ENCODE results near the gene MFSD8.

DNA sequence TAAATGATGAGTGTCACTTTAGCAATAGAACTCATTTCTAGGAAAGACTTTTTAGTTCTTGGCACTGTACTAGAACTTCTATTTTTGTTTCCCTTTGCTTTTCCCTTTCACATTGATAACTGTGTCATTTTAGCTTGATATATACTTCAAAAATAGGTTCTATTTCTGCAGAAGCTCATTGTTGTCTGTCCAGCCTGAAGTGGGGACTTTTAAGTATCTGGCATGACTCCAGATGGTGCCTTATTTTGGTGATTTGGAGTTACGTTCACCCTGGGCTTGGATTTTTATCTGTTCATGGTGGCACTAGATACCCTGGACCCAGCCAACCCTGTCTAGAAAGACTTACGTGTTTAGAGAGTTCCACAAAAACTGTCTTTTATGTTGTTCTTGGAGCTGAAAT, 3.6 kb upstream of the MFSD8 start:
- TF ChIP-seq CTCF (IDR thresholded peaks at IDR 0.05) (no peak), POLR2A (IDR thresholded peaks at IDR 0.05) (no peak)

Measured in right lobe of liver (tissue), 4 donors.